ENCODE results near the gene NXPH3.
A peak's percentile ranks its signal among the peaks of the same experiment; 100 is the strongest.
"Not testable (repeated sequence)": the region's sequence is repeated elsewhere in the genome, so short reads cannot be mapped to it uniquely, and the experiment has no call there.

Gene NXPH3

GRCh38 chr17:49575679-49576087 lies at the start of gene NXPH3:
TSS of gene NXPH3 (plus strand) at chr17:49575871. CDS start at chr17:49576220, 349 bp downstream.
- DNase-seq (ENCODE audit: low spot score), result peak; percentile 73

GRCh38 chr17:49527927-49528651 lies 47.6 kb upstream of the NXPH3 start:
- DNase-seq (ENCODE audit: low spot score), result no peak

- no peak for DNase-seq (ENCODE audit: low spot score)
Observed at GRCh38 chr17:49528966-49529365, 46.7 kb upstream of the NXPH3 start.

- DNase-seq (ENCODE audit: low spot score), result no peak
Observed at GRCh38 chr17:49530118-49530517, 45.6 kb upstream of the NXPH3 start.

GRCh38 chr17:49543860-49544259 lies 31.8 kb upstream of the NXPH3 start:
- DNase-seq (ENCODE audit: low spot score), result no peak

- no peak for DNase-seq (ENCODE audit: low spot score)
Observed at GRCh38 chr17:49545007-49545660, 30.5 kb upstream of the NXPH3 start.

GRCh38 chr17:49545806-49546545 lies 29.7 kb upstream of the NXPH3 start:
- no peak for DNase-seq (ENCODE audit: low spot score)

GRCh38 chr17:49546546-49547535 lies 28.8 kb upstream of the NXPH3 start:
- no peak for DNase-seq (ENCODE audit: low spot score)

GRCh38 chr17:49547566-49547965 lies 28.1 kb upstream of the NXPH3 start:
- no peak for DNase-seq (ENCODE audit: low spot score)

- DNase-seq (ENCODE audit: low spot score), result no peak
Observed at GRCh38 chr17:49548051-49548505, 27.6 kb upstream of the NXPH3 start.

GRCh38 chr17:49548506-49549310 lies 27.0 kb upstream of the NXPH3 start:
- DNase-seq (ENCODE audit: low spot score), result peak; percentile 50

GRCh38 chr17:49549311-49549605 lies 26.4 kb upstream of the NXPH3 start:
- no peak for DNase-seq (ENCODE audit: low spot score)

- DNase-seq (ENCODE audit: low spot score), result no peak
Observed at GRCh38 chr17:49549691-49550678, 25.7 kb upstream of the NXPH3 start.

GRCh38 chr17:49550764-49551163 lies 24.9 kb upstream of the NXPH3 start:
- DNase-seq (ENCODE audit: low spot score), result not testable (repeated sequence)

- DNase-seq (ENCODE audit: low spot score), result no peak
Observed at GRCh38 chr17:49551221-49552069, 24.2 kb upstream of the NXPH3 start.

- DNase-seq (ENCODE audit: low spot score), result no peak
Observed at GRCh38 chr17:49552070-49552751, 23.5 kb upstream of the NXPH3 start.

GRCh38 chr17:49553676-49554335 lies 21.9 kb upstream of the NXPH3 start:
- DNase-seq (ENCODE audit: low spot score), result no peak
